Activated CD8-positive, alpha-beta memory T cell treated with anti-CD3 and anti-CD28 coated beads for 1 hour (primary cell): Measurements from ENCODE around the gene FLCN.
"Not testable (repeated sequence)": the region's sequence is repeated elsewhere in the genome, so short reads cannot be mapped to it uniquely, and the experiment has no call there.

Experiments
- DNase-seq, 2 donors: peaks; one replicate each; pipeline ENCODE4 v3.0.0-alpha.2; 2020; ENCODE audit warnings: low read depth in 1 of 2; ENCODE audit errors: extremely low read depth in 1 of 2

Gene FLCN, protein sequence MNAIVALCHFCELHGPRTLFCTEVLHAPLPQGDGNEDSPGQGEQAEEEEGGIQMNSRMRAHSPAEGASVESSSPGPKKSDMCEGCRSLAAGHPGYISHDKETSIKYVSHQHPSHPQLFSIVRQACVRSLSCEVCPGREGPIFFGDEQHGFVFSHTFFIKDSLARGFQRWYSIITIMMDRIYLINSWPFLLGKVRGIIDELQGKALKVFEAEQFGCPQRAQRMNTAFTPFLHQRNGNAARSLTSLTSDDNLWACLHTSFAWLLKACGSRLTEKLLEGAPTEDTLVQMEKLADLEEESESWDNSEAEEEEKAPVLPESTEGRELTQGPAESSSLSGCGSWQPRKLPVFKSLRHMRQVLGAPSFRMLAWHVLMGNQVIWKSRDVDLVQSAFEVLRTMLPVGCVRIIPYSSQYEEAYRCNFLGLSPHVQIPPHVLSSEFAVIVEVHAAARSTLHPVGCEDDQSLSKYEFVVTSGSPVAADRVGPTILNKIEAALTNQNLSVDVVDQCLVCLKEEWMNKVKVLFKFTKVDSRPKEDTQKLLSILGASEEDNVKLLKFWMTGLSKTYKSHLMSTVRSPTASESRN

DNA sequence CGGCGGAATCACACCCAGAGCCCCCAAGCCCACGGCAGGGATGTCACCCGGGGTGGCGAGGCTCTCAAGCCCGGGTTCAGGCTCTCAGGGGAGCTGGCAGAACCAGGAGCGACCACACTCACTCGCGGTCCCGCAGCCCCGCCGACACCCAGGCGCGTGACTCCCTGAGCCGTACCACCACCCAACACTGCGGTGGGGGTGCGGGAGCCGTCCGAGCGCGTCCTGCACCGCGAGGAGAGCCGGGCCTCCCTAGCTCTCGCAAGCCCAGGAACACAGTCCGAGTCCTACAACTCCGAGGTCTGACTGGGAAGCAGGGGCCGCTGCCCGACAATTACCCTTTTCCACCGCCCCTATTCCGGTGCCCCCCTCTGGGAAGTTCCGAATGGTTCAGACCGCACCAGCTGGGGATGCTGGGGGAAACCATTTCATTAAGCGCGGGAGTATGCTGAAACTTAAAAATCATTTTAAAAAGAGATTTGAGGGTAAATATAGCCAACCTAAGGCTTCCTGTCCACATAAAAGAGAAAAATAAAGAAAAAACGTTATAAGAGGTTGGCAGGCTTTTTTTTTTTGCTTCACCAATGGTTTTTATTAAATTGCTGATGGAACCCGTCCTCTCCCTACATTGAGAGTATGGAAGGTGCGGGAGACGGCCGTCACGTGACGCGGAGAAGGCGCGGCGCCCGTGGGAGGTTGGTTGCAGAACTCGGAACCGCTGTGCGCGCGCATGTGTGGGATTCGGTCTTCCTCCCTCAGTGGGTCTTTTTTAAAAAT lies at the start of gene FLCN:
FLCN (minus strand) TSS at position 143 of the 774 bp plus-strand sequence. CDS start 9,031 bp downstream, outside the sequence.
- peak; percentile 71 to 85 for DNase-seq

DNA sequence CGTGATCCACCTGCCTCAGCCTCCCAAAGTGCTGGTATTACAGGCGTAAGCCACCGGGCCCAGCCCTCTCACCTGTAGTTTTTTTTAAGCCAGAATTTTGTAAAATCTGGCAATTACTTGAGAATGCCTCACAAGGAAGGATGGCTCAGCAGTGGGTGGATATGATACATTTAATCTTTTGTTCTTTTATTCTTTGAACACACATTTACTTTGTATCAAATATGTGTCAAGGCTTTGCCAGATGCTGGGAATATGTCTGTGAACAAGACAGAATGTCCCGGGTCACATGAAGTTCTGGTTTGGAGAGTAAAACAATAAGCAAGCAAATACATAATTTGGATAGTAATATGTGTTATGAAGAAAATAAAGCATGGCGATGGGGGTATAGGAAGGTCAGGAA lies 49.0 kb upstream of the FLCN start:
- DNase-seq, result no peak

DNA sequence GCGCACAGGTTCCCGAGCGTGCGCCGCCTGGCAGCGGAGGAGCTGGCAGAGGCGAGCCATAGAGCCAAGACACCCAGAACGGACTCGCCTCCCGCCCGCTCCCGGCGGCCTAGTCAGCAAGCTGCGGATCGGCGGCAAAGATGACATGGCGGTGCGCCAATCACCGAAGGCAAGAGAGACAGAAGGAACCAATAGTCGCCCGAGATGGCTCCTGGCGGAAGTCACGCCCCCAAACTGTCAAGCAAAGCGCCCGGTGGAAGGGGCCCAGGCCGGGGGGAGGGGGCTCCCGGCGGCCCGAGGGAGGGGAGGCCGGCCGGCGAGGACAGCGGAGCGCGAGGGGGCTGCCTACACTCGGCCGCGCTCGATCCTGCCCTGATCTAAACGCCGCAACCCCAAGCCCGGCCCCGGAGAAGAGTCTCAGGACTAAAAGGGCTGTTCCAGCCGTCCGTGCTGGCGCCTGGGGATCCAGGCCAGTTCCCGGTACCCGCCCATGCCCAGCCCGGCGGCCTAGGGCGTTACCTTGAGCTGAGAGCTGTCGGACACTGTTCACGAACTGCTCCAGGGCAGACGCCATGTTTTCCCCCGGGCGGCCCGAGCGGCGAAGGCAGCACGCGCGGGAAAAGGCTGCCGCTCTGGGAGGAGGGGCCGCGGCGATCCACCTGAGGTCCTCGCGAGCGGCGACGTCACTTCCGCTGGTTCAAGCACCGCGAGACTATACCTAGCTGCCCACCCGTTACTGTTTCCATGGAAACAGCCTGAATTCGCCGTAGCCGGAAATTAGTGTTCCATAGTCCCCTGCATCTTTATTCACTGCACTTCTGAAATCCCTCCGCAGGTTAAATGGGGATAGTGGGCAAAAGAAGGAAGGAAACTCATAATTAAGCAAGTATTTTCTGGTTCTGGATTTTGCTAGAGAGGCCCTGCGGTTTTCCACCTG lies 43.9 kb upstream of the FLCN start, which contains the start of gene COPS3:
COPS3 (minus strand) TSS at position 634 of the 937 bp plus-strand sequence; CDS start at position 574, 60 bp downstream.
- DNase-seq, result peak; percentile 92 to 94

DNA sequence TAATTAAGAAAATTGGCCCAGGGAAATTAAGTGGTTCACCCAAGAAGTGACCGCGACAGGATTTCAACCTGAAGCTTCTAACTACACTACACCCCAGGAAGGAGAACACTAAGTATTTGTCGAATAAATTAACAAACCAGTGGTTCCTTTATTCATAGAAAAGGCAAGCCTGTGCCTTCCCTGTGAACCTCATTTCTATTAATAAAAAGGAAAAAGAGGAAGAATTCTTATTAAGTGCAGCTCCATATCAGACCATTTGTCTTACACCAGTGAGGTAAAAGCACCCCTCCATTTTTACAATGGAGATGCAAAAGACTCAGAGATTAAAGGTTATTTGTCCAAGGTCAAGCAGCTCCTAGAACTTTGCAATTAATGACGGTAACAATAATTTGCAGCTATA lies 42.3 kb upstream of the FLCN start:
- DNase-seq, result no peak

DNA sequence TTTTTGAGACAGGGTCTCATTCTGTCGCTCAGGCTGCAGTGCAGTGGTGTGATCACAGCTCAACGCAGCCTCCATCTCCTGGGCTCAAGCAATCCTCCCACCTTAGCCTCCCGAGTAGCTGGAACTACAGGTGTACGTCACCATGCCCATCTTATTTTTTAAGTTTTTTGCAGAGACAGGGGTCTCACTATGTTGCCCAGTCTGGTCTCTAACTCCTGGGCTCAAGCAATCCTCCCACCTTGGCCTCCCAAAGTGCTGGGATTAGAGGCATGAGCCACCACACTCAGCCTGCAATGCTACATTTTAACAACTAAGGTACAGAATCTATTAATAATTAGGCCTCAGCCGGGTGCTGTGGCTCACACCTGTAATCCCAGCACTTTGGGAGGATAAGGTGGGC lies 40.5 kb upstream of the FLCN start:
- not testable (repeated sequence) for DNase-seq

DNA sequence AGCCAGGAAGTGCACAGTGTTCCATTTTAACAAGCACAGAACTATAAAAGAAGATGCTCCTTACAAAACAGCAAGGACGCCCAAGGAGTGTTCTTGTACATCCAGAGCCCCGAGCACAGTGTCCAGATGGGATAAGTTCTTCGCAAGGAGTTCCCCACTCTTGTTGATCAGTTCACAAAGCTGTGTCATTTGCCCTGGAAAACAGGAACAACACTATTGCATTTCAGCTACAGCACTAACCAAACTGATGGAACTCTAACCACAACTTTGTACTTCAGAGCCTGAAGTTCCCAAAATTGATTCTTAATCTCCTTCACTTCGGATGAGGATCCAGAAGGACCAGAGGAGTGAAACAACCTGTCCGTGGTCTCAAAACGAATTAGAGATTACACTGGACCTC lies 39.0 kb upstream of the FLCN start:
- no peak for DNase-seq

DNA sequence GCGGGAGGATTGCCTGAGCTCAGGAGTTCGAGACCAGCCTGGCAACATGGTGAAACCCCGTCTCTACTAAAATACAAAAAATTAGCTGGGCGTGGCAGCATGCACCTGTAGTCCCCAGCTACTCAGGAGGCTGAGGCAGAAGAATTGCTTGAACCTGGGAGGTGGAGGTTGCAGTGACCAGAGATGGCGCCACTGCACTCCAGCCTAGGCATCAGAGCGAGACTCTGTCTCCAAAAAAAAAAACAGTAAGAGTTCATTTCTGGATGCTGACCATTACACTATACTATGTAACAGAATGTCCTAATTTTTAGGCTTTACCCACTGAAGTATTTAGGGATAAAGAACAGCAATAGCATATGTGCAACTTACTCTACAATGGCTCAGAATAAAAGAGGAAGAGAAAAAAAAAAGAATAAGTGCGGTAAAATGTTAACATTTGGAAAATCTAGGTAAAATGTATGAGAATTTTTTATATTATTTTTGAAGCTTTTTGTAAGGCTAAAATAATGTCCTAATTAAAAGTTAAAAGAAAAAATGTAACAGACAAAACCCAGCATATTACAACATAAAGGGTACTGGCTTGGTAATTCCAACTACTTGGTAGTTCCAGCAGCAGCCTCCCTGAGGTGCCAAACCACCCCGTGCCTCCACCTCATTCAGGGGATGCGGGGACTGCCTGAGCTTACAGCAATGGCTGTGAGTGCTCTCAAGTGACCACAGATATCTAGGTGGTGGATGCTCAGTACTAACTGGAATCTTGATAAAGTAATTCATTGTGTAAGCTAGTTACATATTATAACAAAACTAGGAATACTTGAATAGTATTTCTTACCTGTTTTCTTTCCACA lies 33.2 kb upstream of the FLCN start:
- no peak for DNase-seq

DNA sequence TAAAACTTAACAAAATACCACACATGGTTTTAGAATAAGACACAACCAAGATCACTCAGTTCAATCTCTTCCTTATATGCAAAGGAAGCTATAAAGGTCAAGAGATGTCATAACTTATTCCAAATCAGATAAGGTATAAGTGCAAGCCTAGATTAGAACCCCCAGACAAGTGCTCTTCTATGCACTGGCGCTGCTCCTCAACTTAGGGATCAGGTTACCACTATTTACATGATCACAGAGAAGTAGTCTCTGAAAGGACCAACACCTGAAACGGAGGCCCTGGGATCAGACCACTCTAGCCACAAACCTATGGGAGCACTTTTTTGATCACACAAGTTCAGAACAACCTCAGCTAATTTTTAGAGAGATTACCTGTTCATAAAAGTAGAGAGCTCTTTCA lies 27.5 kb upstream of the FLCN start:
- no peak for DNase-seq

DNA sequence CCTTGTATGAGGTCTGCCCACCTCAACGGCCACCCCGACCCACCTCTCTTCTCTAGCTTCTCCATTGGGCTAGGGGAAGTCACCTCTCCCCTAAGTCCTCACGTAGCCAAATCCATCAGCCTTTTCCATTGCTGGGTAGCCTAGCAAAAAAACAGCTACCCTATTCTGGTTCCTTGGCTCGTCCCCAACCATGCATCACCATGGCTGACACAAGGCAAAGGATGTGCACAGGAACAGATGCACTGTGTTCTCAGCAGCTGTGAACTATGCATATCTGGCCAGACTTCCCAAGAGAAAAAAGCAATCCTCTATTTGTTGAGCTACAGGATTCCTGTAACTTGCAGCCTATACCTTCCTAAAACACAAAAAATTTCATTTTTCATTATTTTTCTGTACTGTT lies 22.0 kb upstream of the FLCN start:
- no peak for DNase-seq

DNA sequence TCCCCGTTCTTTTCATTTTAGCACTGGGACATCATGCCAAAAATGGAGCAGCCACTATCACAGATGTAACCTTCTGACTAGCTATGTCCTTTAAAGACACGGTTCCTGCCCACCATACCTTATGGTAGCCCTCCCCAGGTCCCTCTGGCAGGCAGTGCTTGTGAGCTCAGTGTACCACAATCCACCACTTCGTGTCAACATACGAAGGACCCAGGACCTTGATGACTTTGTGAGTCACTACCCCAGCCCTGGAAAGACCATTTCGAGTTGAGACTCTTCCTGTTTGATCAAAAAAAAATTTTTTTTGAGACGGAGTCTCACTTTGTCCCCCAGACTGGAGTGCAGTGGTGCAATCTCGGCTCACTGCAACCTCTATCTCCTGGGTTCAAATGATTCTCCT lies 21.0 kb upstream of the FLCN start:
- DNase-seq, result no peak

DNA sequence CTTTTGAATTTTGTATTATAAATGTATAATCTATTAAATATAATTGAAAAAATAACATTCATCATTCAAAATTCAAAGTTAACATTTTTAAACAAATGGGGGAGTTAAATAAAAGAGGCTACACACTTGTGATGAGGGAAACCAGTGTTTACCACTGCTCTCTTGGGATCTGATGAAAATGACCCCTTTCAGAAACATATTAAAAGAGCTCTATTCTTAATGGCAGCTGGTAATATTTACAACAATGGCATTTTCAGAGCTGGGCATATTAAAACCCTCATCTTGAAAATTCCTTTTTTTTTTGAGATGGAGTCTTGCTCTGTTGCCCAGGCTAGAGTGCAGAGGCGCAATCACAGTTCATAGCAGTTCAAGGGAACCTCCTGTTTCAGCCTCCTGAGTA lies 19.3 kb upstream of the FLCN start:
- DNase-seq, result no peak

DNA sequence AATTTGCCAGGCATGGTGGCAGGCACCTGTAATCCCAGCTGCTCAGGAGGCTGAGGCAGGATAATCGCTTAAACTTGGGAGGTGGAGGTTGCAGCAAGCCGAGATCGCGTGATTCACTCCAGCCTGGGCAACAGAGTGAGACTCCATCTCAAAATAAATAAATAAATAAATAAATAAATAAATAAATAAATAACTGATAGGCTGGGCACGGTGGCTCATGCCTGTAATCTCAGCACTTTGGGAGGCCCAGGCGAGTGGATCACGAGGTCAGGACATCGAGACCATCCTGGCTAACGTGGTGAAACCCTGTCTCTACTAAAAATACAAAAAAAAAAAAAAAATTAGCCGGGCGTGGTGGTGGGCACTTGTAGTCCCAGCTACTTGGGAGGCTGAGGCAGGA lies 18.7 kb upstream of the FLCN start:
- not testable (repeated sequence) for DNase-seq

DNA sequence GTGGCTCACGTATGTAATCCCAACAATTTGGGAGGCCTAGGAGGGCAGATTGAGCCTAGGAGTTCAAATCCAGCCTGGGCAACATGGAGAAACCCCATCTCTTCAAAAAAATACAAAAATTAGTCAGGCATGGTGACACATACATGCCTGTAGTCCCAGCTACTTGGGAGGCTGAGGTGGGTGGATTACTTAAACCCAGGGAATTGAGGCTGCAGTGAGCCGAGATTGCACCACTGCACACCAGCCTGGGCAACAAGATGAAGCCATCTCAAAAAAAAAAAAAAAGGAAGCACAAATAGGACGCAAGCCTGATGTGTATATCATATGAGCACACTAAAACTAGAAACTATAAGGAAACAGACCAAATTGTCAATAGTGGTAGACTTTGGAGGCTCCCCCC lies 17.1 kb upstream of the FLCN start:
- DNase-seq, result no peak

DNA sequence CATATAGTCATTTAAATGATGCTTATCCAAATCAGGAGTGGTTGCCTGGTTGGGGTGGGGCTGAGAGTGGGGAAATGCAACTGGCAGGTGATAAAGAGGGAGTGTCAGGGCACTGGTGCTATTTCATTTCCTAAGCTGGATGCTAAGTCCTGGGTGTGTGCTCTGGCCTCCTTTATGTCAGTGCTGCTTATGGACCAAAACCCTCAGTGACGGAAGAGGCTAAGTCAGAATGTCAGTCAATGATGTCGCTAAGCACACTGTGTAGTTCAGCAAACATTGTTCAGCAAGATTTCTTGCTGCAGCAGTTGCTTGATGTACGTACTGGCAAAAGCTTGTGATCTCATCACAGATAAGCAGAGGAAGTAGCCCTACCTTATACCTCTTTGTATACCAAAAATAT lies 16.4 kb upstream of the FLCN start:
- no peak for DNase-seq

DNA sequence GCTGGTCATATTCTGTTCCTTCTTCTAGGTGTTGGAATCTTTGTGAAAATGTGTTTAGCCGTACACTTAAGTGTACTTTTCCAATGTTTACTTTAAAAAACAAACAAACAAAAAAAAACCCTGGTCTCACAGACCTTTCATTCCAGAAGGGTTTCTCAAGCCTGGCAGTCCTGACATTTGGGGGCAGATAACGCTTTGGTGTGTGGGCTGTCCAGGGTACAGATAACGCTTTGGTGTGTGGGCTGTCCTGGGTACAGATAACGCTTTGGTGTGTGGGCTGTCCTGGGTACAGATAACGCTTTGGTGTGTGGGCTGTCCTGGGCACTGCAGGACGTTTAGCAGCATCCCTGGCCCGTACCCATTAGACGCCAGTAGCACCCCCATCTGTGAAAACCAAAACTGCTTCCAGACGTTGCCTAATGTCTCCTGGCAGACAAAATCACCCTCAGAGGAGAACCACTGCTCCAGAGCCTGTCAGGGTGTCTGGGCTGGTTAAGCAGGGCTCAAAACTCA lies 15.2 kb upstream of the FLCN start:
- no peak for DNase-seq

DNA sequence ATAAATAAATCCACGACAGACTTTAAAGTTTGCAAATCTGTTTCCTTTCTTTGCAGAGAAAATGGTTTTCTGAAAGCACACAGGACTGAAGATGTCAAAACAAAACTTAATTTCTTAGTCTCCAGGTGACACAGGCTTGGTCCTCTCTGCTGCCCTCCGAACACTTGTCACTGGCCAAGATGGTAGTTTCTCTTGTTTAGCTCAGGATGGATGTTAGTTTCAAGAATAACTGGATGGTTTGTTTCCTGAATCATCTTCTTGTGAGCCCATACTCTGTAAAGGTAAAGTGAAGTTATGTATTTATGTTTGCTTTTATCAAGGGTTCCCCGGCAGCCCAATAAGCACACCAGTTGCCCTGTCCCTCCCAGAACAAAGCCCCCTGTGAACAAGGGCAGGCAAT lies 9.9 kb upstream of the FLCN start:
- DNase-seq, result no peak

DNA sequence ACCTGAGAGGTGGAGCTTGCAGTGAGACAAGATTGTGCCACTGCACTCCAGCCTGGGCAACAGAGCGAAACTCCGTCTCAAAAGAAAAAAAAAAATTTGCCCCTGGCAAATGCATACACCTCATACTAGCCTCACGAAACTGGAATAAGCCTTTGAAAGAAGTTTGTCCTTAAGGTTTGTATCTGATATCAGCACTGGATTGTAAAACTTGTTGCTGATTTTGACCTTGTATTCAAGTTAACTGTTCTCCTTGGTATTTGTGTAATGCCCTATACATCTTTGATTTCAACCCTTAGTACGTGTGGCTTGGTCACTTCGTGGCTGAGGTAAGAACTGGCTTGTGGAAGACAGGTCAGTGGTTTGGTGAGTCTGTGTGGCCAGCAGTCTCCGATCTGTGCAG lies 6.2 kb upstream of the FLCN start:
- no peak for DNase-seq

DNA sequence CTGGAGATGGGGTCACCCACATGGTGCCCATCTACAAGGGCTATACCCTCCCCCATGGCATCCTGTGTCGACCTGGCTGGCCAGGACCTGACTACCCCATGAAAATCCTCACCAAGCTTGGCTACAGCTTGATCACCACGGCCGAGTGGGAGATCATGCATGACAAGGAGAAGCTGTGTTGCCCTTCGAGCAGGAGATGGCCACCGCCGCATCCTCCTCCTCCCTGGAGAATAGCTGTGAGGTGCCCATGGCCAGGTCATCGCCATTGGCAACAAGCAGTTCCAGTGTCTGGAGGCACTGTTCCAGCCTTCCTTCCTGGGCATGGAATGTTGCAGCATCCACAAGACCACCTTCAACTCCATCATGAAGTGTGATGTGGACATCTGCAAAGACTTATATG lies 5.3 kb upstream of the FLCN start:
- no peak for DNase-seq

DNA sequence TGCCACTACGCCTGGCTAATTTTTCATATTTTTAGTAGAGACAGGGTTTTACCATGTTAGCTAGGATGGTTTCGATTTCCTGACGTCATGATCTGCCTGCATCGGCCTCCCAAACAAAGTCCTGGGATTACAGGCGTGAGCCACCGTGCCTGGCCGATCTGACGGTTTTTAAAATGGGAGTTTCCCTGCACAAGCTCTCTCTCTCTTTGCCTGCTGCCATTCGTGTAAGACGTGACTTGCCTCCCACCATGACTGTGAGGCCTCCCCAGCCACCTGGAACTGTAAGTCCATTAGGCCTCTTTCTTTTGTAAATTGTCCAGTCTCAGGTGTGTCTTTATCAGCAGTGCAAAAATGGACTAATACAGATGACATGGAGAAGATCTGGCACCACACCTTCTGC lies 4.7 kb upstream of the FLCN start:
- DNase-seq, result no peak

DNA sequence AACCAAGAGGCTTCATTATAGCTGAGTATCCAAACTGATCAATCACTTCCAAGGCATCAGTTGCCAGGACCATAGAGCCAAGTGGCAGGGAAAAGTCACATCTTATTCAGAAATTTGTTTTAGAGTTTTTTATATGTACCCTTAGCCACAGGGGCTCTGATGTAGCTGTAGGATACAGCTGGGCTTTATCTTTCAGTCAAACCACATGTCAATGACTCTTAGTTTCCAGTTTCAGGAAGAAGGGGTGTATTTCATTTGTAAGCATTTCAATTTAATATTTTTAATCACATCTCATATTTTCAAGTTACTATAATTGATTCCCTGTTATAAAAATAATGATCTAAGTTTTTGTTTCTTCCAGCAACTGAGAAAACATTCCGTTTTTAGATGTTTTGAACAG lies 2.9 kb upstream of the FLCN start:
- DNase-seq, result no peak
